ENCODE data around the gene LRRK1. TPM values are rescaled to one million over a fixed set of nuclear protein-coding genes. Genes with fewer than 3 reads are reported as not detected.

Gene LRRK1
- total and polyA plus RNA-seq, 2 donors (not counting 1 experiment from before 2014, with no cell fraction given) = 19.8 to 53.0 TPM

GRCh38 chr15:101066501-101067408 lies 147.6 kb downstream of the LRRK1 start:
- no peak for ATAC-seq (ENCODE audit: low read depth)
- intact Hi-C loops (cut with micrococcal nuclease) = no loop called here
- H3K4me2 ChIP-seq (replicated peaks; ENCODE audit: low read depth, low read length, poor library complexity, severe bottlenecking) = no peak overlapping the region
- H2AFZ ChIP-seq (ENCODE audit: insufficient read depth, low read depth, low read length, poor library complexity, severe bottlenecking) = no peak overlapping the region
- no peak overlapping the region for H3K9ac ChIP-seq (ENCODE audit: low read length)
- H3K4me1 ChIP-seq (ENCODE audit: control insufficient read depth in 2 of 2, insufficient read depth in 2 of 2, low read length in 2 of 2) = peaks cover 0 to 17% of the 10 kb centered on the region in 2 donors
- Mint-ChIP-seq H3K9me3 (ENCODE audit: insufficient read depth) (no peaks in the 10 kb centered on the region), H3K4me1 (peaks cover 17% of the 10 kb centered on the region), H3K27me3 (no peaks in the 10 kb centered on the region), H3K27ac (no peak overlapping the region), H3K4me3 (no peak overlapping the region)
- H4K20me1 ChIP-seq (ENCODE audit: control insufficient read depth, insufficient read depth, low read length, poor library complexity, severe bottlenecking) = no peaks in the 10 kb centered on the region
- CTCF ChIA-PET = interaction anchor here (1.0 to 1.1 kb wide), 2 partner anchors 51 to 191 kb away, joined by 3 read pairs; no protein-coding TSS in a partner anchor
- no peaks in the 10 kb centered on the region for H3K79me2 ChIP-seq (ENCODE audit: control insufficient read depth, insufficient read depth, low read length)
- H3K9me3 ChIP-seq (ENCODE audit: control extremely low read depth in 1 of 3, control insufficient read depth in 2 of 3, insufficient read depth in 1 of 3, low read length in 2 of 3) = no peaks in the 10 kb centered on the region
- H3K27ac ChIP-seq (ENCODE audit: low read length in 2 of 2) = no peak overlapping the region
- H3K4me3 ChIP-seq (ENCODE audit: control extremely low read depth in 1 of 5, extremely low read depth in 1 of 5, insufficient read depth in 1 of 5, low read depth in 2 of 5, low read length in 4 of 5) = no peak overlapping the region
- WGBS (ENCODE audit: insufficient coverage) = 92% methylated on average over 21 of the region's 26 CpGs
- TF ChIP-seq CTCF (IDR thresholded peaks at IDR 0.05) (no peak), EZH2 (IDR thresholded peaks at IDR 0.05; ENCODE audit: borderline replicate concordance, insufficient read depth, low read depth, low read length, poor library complexity, severe bottlenecking) (no peak)
- DNase-seq = no peak
- peaks cover 3 to 30% of the 10 kb centered on the region in 2 experiments for H3K36me3 ChIP-seq (replicated peaks in 1 of 2; ENCODE audit: control extremely low read depth in 1 of 2, control insufficient read depth in 1 of 2, extremely low read depth in 1 of 2, insufficient read depth in 2 of 2, low read length in 1 of 2)
- POLR2A ChIA-PET = no interaction called here
- no peaks in the 10 kb centered on the region for H3K27me3 ChIP-seq (replicated peaks in 1 of 4; ENCODE audit: control extremely low read depth in 1 of 4, control insufficient read depth in 3 of 4, insufficient read depth in 4 of 4, low read length in 3 of 4)
